Lower lobe of right lung (tissue), 2 donors: ENCODE results near the gene AMIGO3. TPM values are rescaled to one million over a fixed set of nuclear protein-coding genes. Genes with fewer than 3 reads are reported as not detected.

ENCODE experiments used
- ATAC-seq, 2 donors: fragments of 200-7000 bp; cut with Tn5 transposase; one replicate each; pipeline ENCODE4 v1.9.1; 2020 to 2022; ENCODE audit warnings: mild to moderate bottlenecking in 2 of 2, moderate library complexity in 2 of 2
- DNase-seq: peaks from one replicate; pipeline ENCODE4 v3.0.0-alpha.2; 2020
- H3K27ac ChIP-seq: fragments of 200-600 bp; one replicate; pipeline ENCODE4 v1.8.0; 2022
- H3K27me3 ChIP-seq: fragments of 200-600 bp; one replicate; pipeline ENCODE4 v1.8.0; 2022; ENCODE audit warnings: low read depth
- H3K36me3 ChIP-seq: fragments of 200-600 bp; one replicate; pipeline ENCODE4 v1.8.0; 2022; ENCODE audit warnings: mild to moderate bottlenecking
- H3K4me1 ChIP-seq: fragments of 200-600 bp; one replicate; pipeline ENCODE4 v1.8.0; 2022
- H3K4me3 ChIP-seq: fragments of 200-600 bp; one replicate; pipeline ENCODE4 v1.8.0; 2022; ENCODE audit warnings: mild to moderate bottlenecking
- H3K9me3 ChIP-seq: fragments of 200-600 bp; one replicate; pipeline ENCODE4 v1.8.0; 2022
- CTCF ChIP-seq: fragments of 200-600 bp; IDR thresholded peaks from one replicate; pipeline ENCODE4 v1.8.0; 2022; ENCODE audit warnings: antibody characterized with exemption, mild to moderate bottlenecking
- intact Hi-C: fragments of 100-400 bp; cut with DNase I; formaldehyde crosslinking; loops from one replicate; pipeline ENCODE4 v1.11.0; 2022
- total RNA-seq: library from RNA; stranded (reverse); fragmentation: NEBNext Ultra II Directional; extraction: Animal tissue kit (Norgen Biotek cat#: 25700); gene quantifications from one replicate; pipeline ENCODE4 v1.2.1, GENCODE V29; 2021
- donor health status: DM: no; HTN: yes; CAD: no; lungs with severe emphysema.

AMIGO3 gene
- total RNA-seq, 1 donor from 2014 or later = not detected

- H3K4me1 ChIP-seq = no peaks in the 10 kb centered on the region
- intact Hi-C loops = no loop called here
- H3K27ac ChIP-seq = no peak overlapping the region
- peaks cover 7% of the 10 kb centered on the region for H3K27me3 ChIP-seq
- DNase-seq (no peak), ATAC-seq (no peak)
- H3K36me3 ChIP-seq = no peaks in the 10 kb centered on the region
- H3K9me3 ChIP-seq = no peaks in the 10 kb centered on the region
- TF ChIP-seq CTCF = no peak
- H3K4me3 ChIP-seq = no peak overlapping the region
Observed at GRCh38 chr3:49667701-49668413, 51.6 kb downstream of the AMIGO3 start.

Other genes starting within 250 kb of the AMIGO3 start
- gene DAG1, start 249.4 kb downstream of the AMIGO3 start, total RNA-seq = 71.5 TPM
- gene BSN, start 165.2 kb downstream of the AMIGO3 start, total RNA-seq = 0.35 TPM
- 83.4 TPM for gene APEH, start 45.3 kb downstream of the AMIGO3 start, total RNA-seq
- 17.5 TPM for gene MST1, start 30.2 kb downstream of the AMIGO3 start, total RNA-seq
- gene RNF123, start 30.1 kb downstream of the AMIGO3 start, total RNA-seq = 42.9 TPM
- 27.3 TPM for gene GMPPB, start 4.3 kb upstream of the AMIGO3 start, total RNA-seq
- gene IP6K1, start 66.9 kb upstream of the AMIGO3 start, total RNA-seq = 37.5 TPM
- gene CDHR4, start 80.2 kb upstream of the AMIGO3 start, total RNA-seq = 9.6 TPM
- 5.3 TPM for gene INKA1, start 83.6 kb upstream of the AMIGO3 start, total RNA-seq
- gene UBA7, start 94.3 kb upstream of the AMIGO3 start, total RNA-seq = 128 TPM
- gene TRAIP, start 136.9 kb upstream of the AMIGO3 start, total RNA-seq = 3.0 TPM
- not detected for gene CAMKV, start 150.2 kb upstream of the AMIGO3 start, total RNA-seq
- gene MST1R, start 184.2 kb upstream of the AMIGO3 start, total RNA-seq = 27.3 TPM
- gene MON1A, start 210.1 kb upstream of the AMIGO3 start, total RNA-seq = 9.7 TPM
- 101 TPM for gene RBM6, start 220.5 kb upstream of the AMIGO3 start, total RNA-seq